SK-N-MC (cell line): ENCODE data around the gene ST6GAL1.

Experiments used
- EZH2 ChIP-seq: fragments of 200-600 bp; sonication (generic); IDR thresholded peaks from one replicate; pipeline ENCODE4 v1.6.1; 2017; ENCODE audit warnings: antibody characterized with exemption
- POLR2AphosphoS5 ChIP-seq: IDR thresholded peaks from 2 replicates; pipeline ENCODE4 v1.6.1; 2012; ENCODE audit warnings: mild to moderate bottlenecking, low read depth, low read length, borderline replicate concordance

GRCh38 chr3:186940967-186941366 lies 10.6 kb downstream of the ST6GAL1 start:
- TF ChIP-seq EZH2: no peak
- no peak for TF ChIP-seq POLR2AphosphoS5
